GM19035 (cell line): Measurements from ENCODE around the gene DRD1.
"Not testable (repeated sequence)": the region's sequence is repeated elsewhere in the genome, so short reads cannot be mapped to it uniquely, and the experiment has no call there.

Experiments used
- ATAC-seq: cut with Tn5 transposase; IDR thresholded peaks from one replicate; pipeline ENCODE4 v1.9.1; 2021; ENCODE audit not compliant: unreplicated experiment

Gene DRD1

GRCh38 chr5:175468892-175469291 lies 24.9 kb upstream of the DRD1 start:
- no peak for ATAC-seq

GRCh38 chr5:175467983-175468690 lies 24.2 kb upstream of the DRD1 start:
- no peak for ATAC-seq

DNA sequence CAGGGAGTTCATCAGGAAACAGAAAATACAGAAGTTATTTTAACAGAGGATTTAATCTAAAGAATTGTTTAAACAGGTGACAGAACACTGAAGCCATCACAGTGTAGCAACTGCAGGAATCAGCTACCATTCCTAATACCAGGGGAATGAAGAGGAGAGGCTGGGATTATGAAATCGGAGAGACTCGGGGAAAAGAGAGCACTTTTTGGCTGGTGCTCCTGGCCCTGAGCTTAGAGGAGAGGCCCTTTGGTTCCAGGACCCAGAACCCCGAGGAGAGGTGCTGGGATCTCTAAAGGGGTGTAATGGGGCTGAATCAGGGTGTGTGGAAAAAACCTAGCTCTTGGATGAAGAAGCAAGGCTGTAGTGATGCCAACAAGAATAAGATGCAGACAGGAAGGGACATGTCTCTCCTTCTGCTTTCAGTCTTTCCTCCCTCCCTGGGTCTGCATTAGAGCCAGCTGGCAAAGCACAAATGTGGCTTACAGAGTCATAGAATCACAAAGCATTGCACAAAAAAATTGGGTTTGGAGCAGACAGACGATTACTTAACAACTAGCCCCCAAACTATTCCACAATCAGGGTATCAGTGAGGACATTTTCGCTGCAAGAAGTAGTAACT lies 22.8 kb upstream of the DRD1 start:
- ATAC-seq, result no peak

DNA sequence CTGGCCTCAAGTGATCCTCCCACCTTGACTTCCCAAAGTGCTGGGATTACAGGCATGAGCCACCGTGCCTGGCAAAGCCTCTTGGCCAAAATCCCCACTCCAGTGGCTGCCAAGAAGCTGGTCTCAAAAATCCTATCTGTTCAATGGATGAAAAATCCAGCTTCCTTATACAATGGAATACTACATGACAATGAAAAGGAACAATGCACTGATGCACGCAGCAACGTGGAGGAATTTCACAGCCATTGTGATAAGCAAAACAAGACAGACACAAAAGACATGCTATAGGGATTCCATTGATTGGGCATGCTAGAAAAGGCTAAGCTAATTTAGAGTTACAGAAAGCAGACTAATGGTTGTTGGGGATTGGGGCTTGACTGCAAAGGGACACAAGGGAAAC lies 21.3 kb upstream of the DRD1 start:
- ATAC-seq, result no peak

DNA sequence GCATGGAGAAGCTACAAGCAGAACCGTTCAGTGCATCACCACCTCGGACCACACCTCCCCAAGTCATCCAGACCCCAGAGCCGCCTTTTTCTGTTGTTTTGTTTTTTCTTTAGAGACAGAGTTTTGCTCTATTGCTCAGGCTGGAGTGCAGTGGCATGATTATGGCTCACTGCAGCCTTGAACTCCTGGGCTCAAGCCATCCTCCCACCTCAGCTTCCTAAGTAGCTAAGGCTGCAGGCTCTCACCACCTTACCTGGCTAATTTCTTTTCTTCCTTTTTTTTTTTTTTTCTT lies 20.9 kb upstream of the DRD1 start:
- no peak for ATAC-seq

DNA sequence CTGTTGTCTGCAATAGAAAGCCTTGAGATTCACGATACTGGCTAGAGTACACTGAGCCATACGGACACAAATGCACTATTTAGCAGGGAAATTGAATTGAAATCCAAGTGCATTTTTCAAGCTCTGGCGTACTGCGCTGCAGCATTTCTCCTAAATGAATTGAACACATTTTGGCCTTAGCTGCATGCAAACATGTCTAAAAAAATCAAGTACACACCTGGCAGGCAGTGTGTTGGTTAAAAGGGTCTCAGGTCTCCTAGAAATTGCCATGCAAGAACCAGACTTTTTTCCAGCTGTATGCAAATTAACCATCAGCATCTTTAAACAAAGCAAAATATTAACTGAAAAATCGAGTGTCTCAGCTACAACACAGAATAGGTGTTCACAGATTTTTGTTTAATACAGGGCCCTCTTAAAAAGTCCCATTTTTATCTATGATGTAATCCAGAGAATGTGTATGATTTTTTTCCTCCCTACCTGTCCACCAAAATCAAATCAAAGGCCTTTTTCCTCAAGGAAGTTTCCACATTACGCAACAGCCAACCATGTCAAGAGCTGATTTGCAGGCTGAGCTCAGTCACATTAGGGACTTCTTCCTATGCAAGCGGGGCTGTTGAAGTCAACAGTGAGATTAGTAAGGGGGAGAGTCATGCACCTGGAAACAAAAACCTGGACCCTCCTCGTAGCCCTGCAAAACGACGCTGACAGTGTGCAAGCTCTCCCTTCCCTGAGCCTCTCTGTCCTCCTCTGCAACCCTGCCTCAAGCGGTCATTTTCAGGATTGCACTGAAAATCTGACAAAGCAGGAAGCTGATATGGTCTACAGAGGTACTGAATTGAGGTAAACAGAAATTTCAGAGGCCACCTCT lies 20.3 kb upstream of the DRD1 start:
- ATAC-seq, result peak; percentile 99

DNA sequence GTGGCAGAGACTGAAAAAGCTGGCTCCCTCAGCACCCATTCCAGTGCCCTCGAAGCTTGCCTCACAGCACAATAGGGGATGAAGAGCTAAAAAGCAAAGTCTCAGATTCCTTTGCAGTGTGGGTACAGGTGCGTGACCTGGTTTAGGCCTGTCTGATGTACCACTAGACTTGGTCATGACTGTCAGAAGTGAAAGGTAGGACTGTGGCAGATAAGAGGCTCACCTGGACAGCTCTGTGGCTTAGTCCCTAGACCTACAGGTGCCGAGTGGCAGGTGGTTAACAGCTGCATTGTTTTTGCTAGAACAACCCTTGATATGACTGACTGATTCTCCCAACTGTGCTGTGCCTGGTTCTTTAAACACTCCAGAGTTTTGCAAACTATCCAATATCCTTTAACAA lies 19.7 kb upstream of the DRD1 start:
- no peak for ATAC-seq

- ATAC-seq, result no peak
Observed at GRCh38 chr5:175461370-175461769, 17.4 kb upstream of the DRD1 start.

- no peak for ATAC-seq
Observed at GRCh38 chr5:175460552-175460951, 16.6 kb upstream of the DRD1 start.

DNA sequence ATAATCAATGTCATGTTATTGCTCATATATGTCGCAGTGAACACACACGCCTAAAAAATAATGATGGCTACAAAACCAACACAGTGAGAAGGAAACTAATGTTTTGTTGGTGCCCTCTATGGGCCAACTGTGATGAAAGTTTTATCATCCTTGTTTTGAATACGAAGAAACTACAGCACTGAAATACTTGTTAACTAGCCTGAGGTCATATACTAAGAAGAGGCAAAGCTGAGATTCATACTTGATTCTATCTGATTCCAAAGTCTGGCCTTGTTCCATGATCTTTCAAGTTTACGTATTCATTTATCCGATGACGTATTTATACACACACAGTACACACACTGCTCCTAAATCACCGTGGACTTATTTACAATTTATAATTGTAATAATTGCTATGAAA lies 16.1 kb upstream of the DRD1 start:
- ATAC-seq, result no peak

- ATAC-seq, result peak; percentile 96
Observed at GRCh38 chr5:175457466-175457865, 13.5 kb upstream of the DRD1 start.

- ATAC-seq, result no peak
Observed at GRCh38 chr5:175456105-175456742, 12.2 kb upstream of the DRD1 start.

- ATAC-seq, result not testable (repeated sequence)
Observed at GRCh38 chr5:175454338-175454737, 10.4 kb upstream of the DRD1 start.

DNA sequence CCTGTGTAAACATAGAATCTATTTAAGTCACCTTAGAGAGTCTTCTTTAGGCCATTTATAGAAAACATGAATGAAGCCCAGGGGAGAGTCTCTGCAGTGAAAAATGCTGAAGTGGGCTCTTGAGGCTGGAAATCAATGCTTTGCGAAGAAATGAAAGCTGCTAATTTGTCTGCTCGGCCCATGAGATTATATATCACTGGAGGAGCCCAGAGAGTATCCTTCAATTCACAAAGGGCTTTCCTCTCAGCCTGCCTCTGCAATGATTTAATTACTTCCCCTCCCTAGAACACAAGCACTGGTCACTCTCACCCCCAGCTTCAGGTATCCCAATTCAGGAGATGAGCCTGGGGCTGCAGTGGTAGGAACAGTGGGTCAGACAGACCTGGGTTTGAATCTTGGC lies 8.2 kb upstream of the DRD1 start:
- ATAC-seq, result no peak

- ATAC-seq, result no peak
Observed at GRCh38 chr5:175448276-175448675, 4.3 kb upstream of the DRD1 start.

DNA sequence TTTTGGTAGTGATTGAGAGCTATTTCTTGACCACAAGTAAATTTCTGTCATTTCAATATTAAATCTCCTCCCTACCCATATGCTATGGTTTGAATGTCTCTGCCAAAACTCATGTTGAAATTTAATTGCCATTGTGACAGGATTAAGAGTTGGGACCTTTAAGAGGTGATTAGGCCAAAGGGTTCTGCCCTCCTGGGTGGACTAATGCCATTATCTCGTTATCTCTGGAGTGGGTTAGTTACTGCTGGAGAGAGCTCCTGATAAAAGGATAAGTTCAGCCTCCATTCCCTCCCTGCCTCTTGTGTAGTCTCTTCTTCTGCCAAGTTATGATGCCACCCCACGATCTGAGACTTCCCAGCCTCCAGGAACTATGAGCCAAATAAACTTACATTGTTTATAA lies 3.6 kb upstream of the DRD1 start:
- ATAC-seq, result no peak

DNA sequence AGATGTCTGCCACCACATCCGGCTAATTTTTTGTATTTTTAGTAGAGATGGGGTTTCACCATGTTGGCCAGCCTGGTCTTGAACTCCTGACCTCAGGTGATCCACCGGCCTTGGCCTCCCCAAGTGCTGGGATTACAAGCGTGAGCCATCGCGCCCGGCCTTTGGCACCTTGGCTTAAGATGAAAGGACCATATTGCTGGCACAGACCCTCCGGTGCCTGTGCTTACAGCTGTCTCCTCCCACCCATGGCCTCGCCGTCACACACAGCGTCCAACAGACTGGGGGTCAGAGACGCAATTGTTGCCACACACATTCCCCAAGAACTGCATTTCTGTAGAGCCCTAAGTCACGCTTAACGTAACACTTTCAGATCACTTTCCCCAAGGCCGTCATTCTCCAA lies 2.4 kb upstream of the DRD1 start:
- ATAC-seq, result not testable (repeated sequence)

GRCh38 chr5:175444905-175445456 lies 999 bp upstream of the DRD1 start:
- ATAC-seq, result no peak

GRCh38 chr5:175443514-175444059 lies 395 bp downstream of the DRD1 start:
- no peak for ATAC-seq

- ATAC-seq, result no peak
Observed at GRCh38 chr5:175438234-175438857, 5.6 kb downstream of the DRD1 start.

DNA sequence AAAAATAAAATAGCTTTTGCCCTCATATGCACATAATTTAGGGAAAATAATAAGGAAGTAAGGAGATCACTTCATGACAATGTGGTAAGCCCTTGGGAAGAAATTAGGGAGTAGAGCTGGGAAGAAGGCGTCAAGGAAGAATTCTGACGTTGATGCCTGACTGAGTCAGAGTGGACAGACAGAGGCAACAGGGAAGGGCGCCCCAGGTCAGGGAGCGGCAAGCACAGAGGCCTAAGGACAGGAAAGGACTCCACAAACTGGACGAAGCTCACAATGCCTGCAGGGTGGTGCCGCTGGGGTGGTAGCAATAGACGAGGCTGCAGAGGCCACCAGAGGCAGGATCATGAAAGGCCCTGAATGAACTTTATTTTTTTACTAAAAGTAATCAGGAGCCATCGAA lies 7.6 kb downstream of the DRD1 start:
- no peak for ATAC-seq
